Calu3 (cell line): ENCODE results near the gene NPC1. TPM values are rescaled to one million over a fixed set of nuclear protein-coding genes. Genes with fewer than 3 reads are reported as not detected.

Source experiments
- BruUV-seq: library from RNA; stranded (reverse); fragments of 400-500 nt; replicated peaks from 2 replicates; lab custom pipeline; 2021; lab: Mats Ljungman, UMichigan
- CTCF ChIA-PET: fragments of 300-600 bp; sonication (Branson Sonifier 250); formaldehyde crosslinking; loops from one replicate; lab custom pipeline; 2022; ENCODE audit warnings: antibody characterized with exemption; lab: Charles Lee
- DNase-seq: peaks from one replicate; pipeline ENCODE4 v3.0.0; 2022
- H3K27ac Mint-ChIP-seq: one replicate; pipeline ENCODE4 v1.8.0; 2022; ENCODE audit warnings: mixed read lengths; ENCODE audit not compliant: unreplicated experiment
- H3K27me3 Mint-ChIP-seq: one replicate; pipeline ENCODE4 v1.8.0; 2022; ENCODE audit warnings: mixed read lengths; ENCODE audit not compliant: unreplicated experiment
- H3K36me3 Mint-ChIP-seq: one replicate; pipeline ENCODE4 v1.8.0; 2022; ENCODE audit warnings: mild to moderate bottlenecking, moderate library complexity, mixed read lengths; ENCODE audit not compliant: insufficient read depth, unreplicated experiment
- H3K4me1 Mint-ChIP-seq: one replicate; pipeline ENCODE4 v1.8.0; 2022; ENCODE audit warnings: mild to moderate bottlenecking, low read depth, mixed read lengths; ENCODE audit not compliant: unreplicated experiment
- H3K4me3 Mint-ChIP-seq: one replicate; pipeline ENCODE4 v1.8.0; 2022; ENCODE audit warnings: mild to moderate bottlenecking, low read depth, moderate library complexity, mixed read lengths; ENCODE audit not compliant: unreplicated experiment
- H3K9me3 Mint-ChIP-seq: one replicate; pipeline ENCODE4 v1.8.0; 2022; ENCODE audit warnings: low read depth, mixed read lengths; ENCODE audit not compliant: unreplicated experiment
- intact Hi-C: fragments of 100-400 bp; cut with micrococcal nuclease; formaldehyde crosslinking; loops from one replicate; pipeline ENCODE4 v1.10.0; 2022; ENCODE audit not compliant: unreplicated experiment
- total RNA-seq: library from RNA; stranded (reverse); gene quantifications from 2 replicates; pipeline ENCODE4 v1.2.3, GENCODE V29; 2022
- TF ChIP-seq, protein P1 (sequence below): fragments of 200-600 bp; IDR thresholded peaks from one replicate; pipeline ENCODE4 v1.8.0; 2022; ENCODE audit warnings: antibody characterized with exemption; ENCODE audit not compliant: unreplicated experiment

Gene NPC1
- total RNA-seq, 1 experiment from 2014 or later = 84.7 TPM

DNA sequence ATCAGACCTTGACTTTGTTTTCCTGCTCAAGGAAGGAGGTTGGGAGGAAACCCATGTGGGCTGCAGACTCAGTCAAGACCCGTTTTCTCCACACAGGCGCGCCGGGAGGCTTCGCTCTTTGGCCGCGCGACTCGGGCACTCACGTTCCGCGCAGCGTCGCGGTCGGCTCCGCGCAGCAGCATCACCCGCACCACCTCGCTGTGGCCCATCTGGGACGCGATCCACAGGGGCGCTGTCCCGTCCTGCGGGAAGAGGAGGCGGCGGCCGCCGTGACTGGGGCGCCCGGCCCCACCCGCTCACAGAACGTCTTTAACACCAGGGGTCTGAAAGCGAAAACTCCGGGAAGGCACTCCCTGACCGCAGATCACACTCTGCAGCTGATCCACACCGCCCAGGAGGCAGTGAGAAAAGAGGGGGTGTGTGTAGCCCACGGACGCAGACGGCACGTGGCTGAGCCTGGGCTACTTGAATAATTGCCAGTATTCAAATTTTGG lies 33.1 kb upstream of the NPC1 start:
- Mint-ChIP-seq H3K4me3 (peak overlapping the region; percentile 61), H3K9me3 (no peaks in the 10 kb centered on the region), H3K4me1 (peaks cover 49% of the 10 kb centered on the region), H3K27me3 (no peaks in the 10 kb centered on the region), H3K36me3 (peaks cover 20% of the 10 kb centered on the region), H3K27ac (peak overlapping the region; percentile 2)
- TSS peak; percentile 44 for BruUV-seq
- CTCF ChIA-PET = interaction anchor here (0.6 to 2.1 kb wide), 4 partner anchors 8 to 83 kb away, joined by 3 to 16 read pairs (median 6); no protein-coding TSS in a partner anchor
- intact Hi-C loops = no loop called here
- DNase-seq = no peak
- TF ChIP-seq, protein P1, sequence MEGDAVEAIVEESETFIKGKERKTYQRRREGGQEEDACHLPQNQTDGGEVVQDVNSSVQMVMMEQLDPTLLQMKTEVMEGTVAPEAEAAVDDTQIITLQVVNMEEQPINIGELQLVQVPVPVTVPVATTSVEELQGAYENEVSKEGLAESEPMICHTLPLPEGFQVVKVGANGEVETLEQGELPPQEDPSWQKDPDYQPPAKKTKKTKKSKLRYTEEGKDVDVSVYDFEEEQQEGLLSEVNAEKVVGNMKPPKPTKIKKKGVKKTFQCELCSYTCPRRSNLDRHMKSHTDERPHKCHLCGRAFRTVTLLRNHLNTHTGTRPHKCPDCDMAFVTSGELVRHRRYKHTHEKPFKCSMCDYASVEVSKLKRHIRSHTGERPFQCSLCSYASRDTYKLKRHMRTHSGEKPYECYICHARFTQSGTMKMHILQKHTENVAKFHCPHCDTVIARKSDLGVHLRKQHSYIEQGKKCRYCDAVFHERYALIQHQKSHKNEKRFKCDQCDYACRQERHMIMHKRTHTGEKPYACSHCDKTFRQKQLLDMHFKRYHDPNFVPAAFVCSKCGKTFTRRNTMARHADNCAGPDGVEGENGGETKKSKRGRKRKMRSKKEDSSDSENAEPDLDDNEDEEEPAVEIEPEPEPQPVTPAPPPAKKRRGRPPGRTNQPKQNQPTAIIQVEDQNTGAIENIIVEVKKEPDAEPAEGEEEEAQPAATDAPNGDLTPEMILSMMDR = no peak

DNA sequence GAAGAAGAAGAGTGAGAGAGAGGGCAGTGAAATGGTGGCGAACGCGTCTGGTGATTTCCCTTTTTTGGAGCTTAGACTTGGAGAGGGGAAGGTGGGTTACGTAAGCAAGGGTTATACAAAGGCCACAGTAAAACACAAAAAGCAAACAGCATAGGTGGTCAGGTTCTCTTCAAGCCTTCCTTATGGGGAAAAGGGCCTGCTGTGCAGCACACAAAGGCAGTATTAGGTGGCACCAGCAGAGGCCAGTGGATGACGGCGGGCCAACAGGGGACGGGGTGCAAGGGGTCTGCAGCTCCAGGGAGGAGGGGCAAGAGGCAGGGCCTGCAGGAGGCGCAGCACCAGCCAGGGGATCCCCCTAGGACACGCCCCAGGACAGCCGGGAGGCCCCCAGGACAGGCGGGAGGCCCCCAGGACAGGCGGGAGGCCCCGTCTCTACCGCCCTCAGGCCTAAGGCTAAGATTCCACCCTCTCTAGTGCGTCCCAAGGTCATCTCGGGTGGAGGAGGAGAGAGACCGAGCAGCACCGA lies 32.6 kb upstream of the NPC1 start:
- peak overlapping the region; percentile 61 for H3K4me3 Mint-ChIP-seq
- intact Hi-C loops = no loop called here
- DNase-seq = peak; percentile 68
- H3K36me3 Mint-ChIP-seq = peaks cover 20% of the 10 kb centered on the region
- H3K27ac Mint-ChIP-seq = peak overlapping the region; percentile 94
- TF ChIP-seq, protein P1 = no peak
- peaks cover 49% of the 10 kb centered on the region for H3K4me1 Mint-ChIP-seq
- H3K27me3 Mint-ChIP-seq = no peaks in the 10 kb centered on the region
- no peaks in the 10 kb centered on the region for H3K9me3 Mint-ChIP-seq
- no TSS peak for BruUV-seq
- CTCF ChIA-PET = interaction anchor here (0.6 to 2.1 kb wide), 8 partner anchors 8 to 140 kb away, joined by 3 to 16 read pairs (median 5); partner anchors contain the start of gene NPC1

DNA sequence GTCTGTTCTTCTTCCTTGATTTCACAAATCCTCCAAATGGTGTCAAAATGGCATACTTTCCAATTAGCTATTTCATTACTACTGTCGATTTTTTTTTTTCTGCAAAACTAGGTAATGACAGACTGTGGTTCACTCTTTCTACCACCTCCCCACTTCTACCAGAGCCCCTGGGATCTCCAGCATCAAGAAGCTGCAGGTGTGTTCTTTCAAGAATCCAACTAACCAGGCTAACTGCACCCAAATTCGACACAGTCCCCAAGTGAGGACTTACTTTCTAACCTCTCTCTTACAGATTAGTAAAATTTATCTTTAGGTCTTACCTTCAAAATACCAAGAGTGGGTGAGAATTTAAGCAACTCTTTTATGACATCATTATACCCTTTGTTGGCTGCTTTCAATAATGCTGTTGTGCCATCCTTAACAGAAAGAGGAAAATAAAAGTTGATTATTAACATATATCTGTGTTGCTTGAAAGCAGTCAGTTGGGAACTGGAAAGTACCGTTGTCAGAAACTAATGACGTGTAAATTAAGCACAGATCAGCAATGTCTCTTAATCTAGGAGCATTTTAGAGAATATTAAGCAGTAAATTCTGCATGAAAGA lies 31.2 kb upstream of the NPC1 start:
- Mint-ChIP-seq H3K4me3 (peak overlapping the region; percentile 54), H3K27ac (peak overlapping the region; percentile 94), H3K4me1 (peaks cover 54% of the 10 kb centered on the region), H3K36me3 (peaks cover 20% of the 10 kb centered on the region), H3K27me3 (no peaks in the 10 kb centered on the region), H3K9me3 (no peaks in the 10 kb centered on the region)
- CTCF ChIA-PET = interaction anchor here (0.6 to 2.1 kb wide), 4 partner anchors 12 to 551 kb away, joined by 3 to 8 read pairs (median 4); no protein-coding TSS in a partner anchor
- TF ChIP-seq, protein P1 = no peak
- DNase-seq = no peak
- BruUV-seq = no TSS peak
- intact Hi-C loops = no loop called here

DNA sequence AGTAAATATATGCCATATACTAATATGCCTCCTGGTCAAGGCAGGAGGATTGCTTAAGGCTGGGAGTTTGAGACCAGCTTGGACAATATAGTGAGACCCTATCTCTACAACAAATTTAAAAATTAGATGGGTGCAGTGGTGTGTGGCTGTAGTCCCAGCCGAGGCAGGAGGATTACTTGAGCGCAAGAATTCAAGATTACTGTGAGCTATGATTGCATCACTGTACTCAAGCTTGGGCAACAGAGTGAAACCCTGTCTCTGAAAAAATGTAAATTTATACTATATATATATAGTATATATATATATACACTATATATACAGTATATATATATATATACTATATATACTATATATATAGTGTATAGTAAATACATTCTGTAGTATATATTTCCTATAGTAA lies 30.0 kb upstream of the NPC1 start:
- Mint-ChIP-seq H3K4me3 (no peak overlapping the region), H3K9me3 (no peaks in the 10 kb centered on the region), H3K27me3 (no peaks in the 10 kb centered on the region), H3K4me1 (peaks cover 54% of the 10 kb centered on the region), H3K27ac (no peak overlapping the region), H3K36me3 (peaks cover 20% of the 10 kb centered on the region)
- CTCF ChIA-PET = interaction anchor here (0.6 kb wide), 1 partner anchor 52 kb away, joined by 9 read pairs; no protein-coding TSS in a partner anchor
- BruUV-seq = no TSS peak
- TF ChIP-seq, protein P1 = no peak
- no peak for DNase-seq
- intact Hi-C loops = no loop called here
